Measurements from ENCODE around the gene PRDM15. TPM values are rescaled to one million over a fixed set of nuclear protein-coding genes. Genes with fewer than 3 reads are reported as not detected.

Gene PRDM15
- total RNA-seq, 6 experiments from 2014 or later = 3.4 to 4.9 (median 4.0) TPM

- TF ChIP-seq CTCF (IDR thresholded peaks at IDR 0.05) = no peak
Observed at GRCh38 chr21:41831866-41832595, 47.1 kb downstream of the PRDM15 start.

GRCh38 chr21:41831453-41831831 lies 47.7 kb downstream of the PRDM15 start:
- TF ChIP-seq CTCF (IDR thresholded peaks at IDR 0.05) = no peak
- H3K4me1 Mint-ChIP-seq (ENCODE audit: low read depth) = no peaks in the 10 kb centered on the region
- no peaks in the 10 kb centered on the region for H3K27me3 Mint-ChIP-seq (ENCODE audit: insufficient read depth)
- no peak overlapping the region for H3K4me3 Mint-ChIP-seq
- DNase-seq = no peak
- H3K36me3 Mint-ChIP-seq (ENCODE audit: low read depth) = peaks cover 4% of the 10 kb centered on the region; the same call in 1 of the 2 replicates
- no peak overlapping the region for H3K27ac Mint-ChIP-seq
- H3K9me3 Mint-ChIP-seq = no peaks in the 10 kb centered on the region

More at GRCh38 chr21:41831866-41832595, 47.1 kb downstream of the PRDM15 start:
- Mint-ChIP-seq H3K9me3 (no peaks in the 10 kb centered on the region), H3K27me3 (ENCODE audit: insufficient read depth) (no peaks in the 10 kb centered on the region; the same call in 1 of the 2 replicates), H3K4me1 (ENCODE audit: low read depth) (no peaks in the 10 kb centered on the region), H3K4me3 (no peak overlapping the region), H3K27ac (no peak overlapping the region), H3K36me3 (ENCODE audit: low read depth) (peaks cover 4% of the 10 kb centered on the region; the same call in 1 of the 2 replicates)
- DNase-seq = no peak

GRCh38 chr21:41830764-41831452 lies 48.2 kb downstream of the PRDM15 start:
- Mint-ChIP-seq H3K4me3 (no peak overlapping the region), H3K36me3 (ENCODE audit: low read depth) (peaks cover 4% of the 10 kb centered on the region; the same call in 1 of the 2 replicates), H3K27ac (no peak overlapping the region), H3K9me3 (no peaks in the 10 kb centered on the region), H3K4me1 (ENCODE audit: low read depth) (no peaks in the 10 kb centered on the region), H3K27me3 (ENCODE audit: insufficient read depth) (no peaks in the 10 kb centered on the region)
- DNase-seq = no peak
- TF ChIP-seq CTCF (IDR thresholded peaks at IDR 0.05) = no peak

- Mint-ChIP-seq H3K9me3 (no peaks in the 10 kb centered on the region), H3K36me3 (ENCODE audit: low read depth) (peaks cover 4% of the 10 kb centered on the region; the same call in 1 of the 2 replicates), H3K27me3 (ENCODE audit: insufficient read depth) (no peaks in the 10 kb centered on the region), H3K4me1 (ENCODE audit: low read depth) (no peaks in the 10 kb centered on the region), H3K27ac (no peak overlapping the region), H3K4me3 (no peak overlapping the region)
- no peak for DNase-seq
- no peak for TF ChIP-seq CTCF (IDR thresholded peaks at IDR 0.05)
Observed at GRCh38 chr21:41830145-41830707, 48.9 kb downstream of the PRDM15 start.

DNA sequence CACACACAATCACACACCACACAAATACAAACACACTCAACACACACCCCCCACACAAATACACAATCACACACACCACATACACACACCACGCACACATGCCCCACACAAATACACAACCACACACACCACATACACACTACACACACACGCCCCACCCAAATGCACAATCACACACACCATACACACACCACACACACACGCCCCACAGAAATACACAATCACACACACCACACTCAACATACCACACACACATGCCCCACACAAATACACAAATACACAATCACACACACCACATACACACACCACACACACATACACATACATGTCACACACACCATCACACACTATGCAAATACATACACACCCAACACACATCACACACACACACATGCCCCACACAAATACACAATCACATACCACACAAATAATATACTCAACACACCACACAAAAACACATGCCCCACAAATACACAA lies 50.2 kb downstream of the PRDM15 start:
- Mint-ChIP-seq H3K27ac (no peak overlapping the region), H3K4me3 (no peak overlapping the region), H3K9me3 (no peaks in the 10 kb centered on the region), H3K4me1 (ENCODE audit: low read depth) (no peaks in the 10 kb centered on the region), H3K36me3 (ENCODE audit: low read depth) (peaks cover 4% of the 10 kb centered on the region; the same call in 1 of the 2 replicates), H3K27me3 (ENCODE audit: insufficient read depth) (no peaks in the 10 kb centered on the region)
- no peak for TF ChIP-seq CTCF (IDR thresholded peaks at IDR 0.05)
- no peak for DNase-seq

Measured in HFFc6 (cell line).